ENCODE data around the gene FSIP1. TPM values are rescaled to one million over a fixed set of nuclear protein-coding genes. Genes with fewer than 3 reads are reported as not detected.

FSIP1 gene
- total and polyA plus RNA-seq, 7 donors = 1.1 to 12.6 (median 1.4) TPM

- intact Hi-C loops (cut with DNase I) = no loop called here
- no peak for DNase-seq
- peaks cover 0 to 21% (median 5%) of the 10 kb centered on the region in 4 donors for H3K4me1 ChIP-seq
- H3K27ac ChIP-seq = peak overlapping the region in 3 of 4 donors; percentile 29 to 57 (median 55)
- TF ChIP-seq POLR2AphosphoS5 (IDR thresholded peaks at IDR 0.05) = no peak
- no peak for TF ChIP-seq EP300 (IDR thresholded peaks at IDR 0.05)
- TF ChIP-seq CTCF (IDR thresholded peaks at IDR 0.05) = no peak
- no peak for TF ChIP-seq POLR2A (IDR thresholded peaks at IDR 0.05)
- H3K36me3 ChIP-seq = no peaks in the 10 kb centered on the region
- WGBS, 2 donors = 27 to 65% methylated on average over 11 of the region's 11 CpGs
- no peaks in the 10 kb centered on the region for H3K9me3 ChIP-seq
- peak overlapping the region in 3 of 4 donors; percentile 16 to 29 (median 26) for H3K4me3 ChIP-seq
- H3K27me3 ChIP-seq = no peaks in the 10 kb centered on the region
Observed at GRCh38 chr15:39692356-39693327, 90.0 kb downstream of the FSIP1 start.

GRCh38 chr15:39690881-39691634 is 91.6 kb downstream of the FSIP1 start:
- H3K27me3 ChIP-seq = no peaks in the 10 kb centered on the region
- H3K4me1 ChIP-seq = peaks cover 0 to 21% (median 5%) of the 10 kb centered on the region in 4 donors
- no peak overlapping the region for H3K4me3 ChIP-seq
- TF ChIP-seq POLR2AphosphoS5 (IDR thresholded peaks at IDR 0.05) (peak in 1 of 4 donors; percentile 33), POLR2A (IDR thresholded peaks at IDR 0.05) (no peak)
- no peak for DNase-seq
- intact Hi-C loops (cut with DNase I) = no loop called here
- H3K9me3 ChIP-seq = no peaks in the 10 kb centered on the region
- WGBS, 2 donors = 87 to 94% methylated on average over 6 of the region's 6 CpGs
- H3K27ac ChIP-seq = peak overlapping the region in 2 of 4 donors; percentile 15 to 39
- H3K36me3 ChIP-seq = no peaks in the 10 kb centered on the region

GRCh38 chr15:39687965-39688364 is 94.7 kb downstream of the FSIP1 start:
- Histone ChIP-seq H3K9me3 (no peaks in the 10 kb centered on the region), H3K36me3 (no peaks in the 10 kb centered on the region), H3K27ac (no peak overlapping the region), H3K27me3 (no peaks in the 10 kb centered on the region), H3K4me3 (no peak overlapping the region), H3K4me1 (peaks cover 0 to 22% (median 4%) of the 10 kb centered on the region in 4 donors)
- 87 to 98% methylated on average over 2 of the region's 2 CpGs for WGBS, 2 donors
- TF ChIP-seq POLR2A (IDR thresholded peaks at IDR 0.05) = no peak
- DNase-seq = no peak
- intact Hi-C loops (cut with DNase I) = loop anchor here (5.0 to 10.0 kb wide), 6 partner anchors 247 to 981 kb away; partner anchors contain the start of genes BMF and EIF2AK4

- H3K27ac ChIP-seq = no peak overlapping the region
- H3K4me3 ChIP-seq = no peak overlapping the region
- DNase-seq = no peak
- WGBS, 2 donors = 24 to 26% methylated on average over 4 of the region's 4 CpGs
- intact Hi-C loops (cut with DNase I) = loop anchor here (1.0 to 10.0 kb wide), 7 partner anchors 71 to 979 kb away; partner anchors contain the start of genes BMF and EIF2AK4
- TF ChIP-seq POLR2AphosphoS5 (IDR thresholded peaks at IDR 0.05) (no peak), CTCF (IDR thresholded peaks at IDR 0.05) (peak; percentile 35 to 84 (median 72))
- no peaks in the 10 kb centered on the region for H3K27me3 ChIP-seq
- H3K4me1 ChIP-seq = peaks cover 0 to 30% (median 17%) of the 10 kb centered on the region in 4 donors
- H3K36me3 ChIP-seq = no peaks in the 10 kb centered on the region
- no peaks in the 10 kb centered on the region for H3K9me3 ChIP-seq
Observed at GRCh38 chr15:39685999-39686613, 96.5 kb downstream of the FSIP1 start.

GRCh38 chr15:39685367-39685766 is 97.3 kb downstream of the FSIP1 start:
- no peaks in the 10 kb centered on the region for H3K27me3 ChIP-seq
- H3K27ac ChIP-seq = no peak overlapping the region
- intact Hi-C loops (cut with DNase I) = loop anchor here (1.0 to 10.0 kb wide), 7 partner anchors 72 to 978 kb away; partner anchors contain the start of genes BMF and EIF2AK4
- 93% methylated on average over 1 of the region's 1 CpG for WGBS, 2 donors
- no peaks in the 10 kb centered on the region for H3K36me3 ChIP-seq
- TF ChIP-seq EP300 (IDR thresholded peaks at IDR 0.05) = no peak
- no peak for TF ChIP-seq CTCF (IDR thresholded peaks at IDR 0.05)
- no peak for TF ChIP-seq POLR2AphosphoS5 (IDR thresholded peaks at IDR 0.05)
- TF ChIP-seq POLR2A (IDR thresholded peaks at IDR 0.05) = no peak
- H3K9me3 ChIP-seq = no peaks in the 10 kb centered on the region
- DNase-seq = no peak
- H3K4me1 ChIP-seq = peaks cover 0 to 33% (median 24%) of the 10 kb centered on the region in 4 donors
- no peak overlapping the region for H3K4me3 ChIP-seq

Data from sigmoid colon (tissue), 7 donors.